A673 (cell line): ENCODE results near the gene COG4. TPM values are rescaled to one million over a fixed set of nuclear protein-coding genes. Genes with fewer than 3 reads are reported as not detected.

Experiments used
- Bru-seq: library from RNA; stranded (reverse); fragments of 400-500 nt; gene quantifications from one replicate; lab custom pipeline; 2021; lab: Mats Ljungman, UMichigan
- BruChase-seq, 2 experiments: library from RNA; stranded (reverse); fragments of 400-500 nt; gene quantifications; one replicate each; lab custom pipeline; 2021; lab: Mats Ljungman, UMichigan
- BruUV-seq: library from RNA; stranded (reverse); fragments of 400-500 nt; replicated peaks from 2 replicates; lab custom pipeline; 2021; lab: Mats Ljungman, UMichigan
- CTCF ChIA-PET: fragments of 300-600 bp; sonication (Branson Sonifier 250); formaldehyde crosslinking; loops from one replicate; lab custom pipeline; 2022; ENCODE audit warnings: antibody characterized with exemption; lab: Charles Lee
- POLR2A ChIA-PET: fragments of 300-600 bp; sonication (Branson Sonifier 250); formaldehyde crosslinking; loops from one replicate; lab custom pipeline; 2022; ENCODE audit warnings: antibody characterized with exemption; ENCODE audit not compliant: low non-redundant PET; lab: Charles Lee
- DNase-seq: peaks from one replicate; pipeline ENCODE4 v3.0.0-alpha.2; 2015; ENCODE audit warnings: low spot score
- H3K27ac ChIP-seq: fragments of 200-600 bp; sonication (generic); 2 replicates; pipeline ENCODE4 v1.5.1; 2016; ENCODE audit warnings: mixed run types, low read depth, mild to moderate bottlenecking, mixed read lengths, antibody characterized with exemption, low read length; ENCODE audit not compliant: poor library complexity, severe bottlenecking
- H3K27me3 ChIP-seq: fragments of 200-600 bp; sonication (generic); replicated peaks from 2 replicates; pipeline ENCODE4 v1.6.1; 2017; ENCODE audit warnings: mixed run types, low read depth, mild to moderate bottlenecking, mixed read lengths, antibody characterized with exemption, low read length; ENCODE audit not compliant: insufficient read depth, poor library complexity
- H3K36me3 ChIP-seq: fragments of 200-600 bp; sonication (generic); 2 replicates; pipeline ENCODE4 v1.6.1; 2016; ENCODE audit warnings: mixed run types, mild to moderate bottlenecking, mixed read lengths, antibody characterized with exemption, low read length; ENCODE audit not compliant: insufficient read depth, poor library complexity, severe bottlenecking
- H3K4me1 ChIP-seq: fragments of 200-600 bp; sonication (generic); 2 replicates; pipeline ENCODE4 v1.6.1; 2017; ENCODE audit warnings: mixed run types, mild to moderate bottlenecking, mixed read lengths, antibody characterized with exemption, low read length; ENCODE audit not compliant: insufficient read depth, poor library complexity, severe bottlenecking
- H3K4me3 ChIP-seq: fragments of 200-600 bp; sonication (generic); 2 replicates; pipeline ENCODE4 v1.5.1; 2016; ENCODE audit warnings: low read depth, mixed run types, mild to moderate bottlenecking, mixed read lengths, low read length; ENCODE audit not compliant: poor library complexity, severe bottlenecking
- H3K9me3 ChIP-seq: fragments of 200-600 bp; sonication (generic); 2 replicates; pipeline ENCODE4 v1.6.1; 2016; ENCODE audit warnings: mixed run types, low read depth, mild to moderate bottlenecking, mixed read lengths, antibody characterized with exemption, low read length; ENCODE audit not compliant: poor library complexity, severe bottlenecking
- CTCF ChIP-seq: fragments of 300-800, 200-600 bp; sonication (generic); conservative IDR thresholded peaks from 2 replicates; pipeline ENCODE4 v1.5.1; 2017; ENCODE audit warnings: low read depth, mild to moderate bottlenecking, antibody characterized with exemption, low read length, moderate library complexity, mixed read lengths
- EZH2 ChIP-seq: fragments of 200-600 bp; sonication (generic); IDR thresholded peaks from 2 replicates; pipeline ENCODE4 v1.6.1; 2017; ENCODE audit warnings: borderline replicate concordance, low read depth, mild to moderate bottlenecking, mixed read lengths, antibody characterized with exemption, low read length; ENCODE audit not compliant: poor library complexity, severe bottlenecking
- intact Hi-C: fragments of 100-400 bp; cut with micrococcal nuclease; formaldehyde crosslinking; loops from one replicate; pipeline ENCODE4 v1.10.0; 2022; ENCODE audit not compliant: unreplicated experiment
- long read RNA-seq: library from polyadenylated mRNA; stranded (forward); transcript quantifications from one replicate; pipeline ENCODE4 v2.0.0, GENCODE V29; 2022
- total RNA-seq: library from RNA; stranded (reverse); gene quantifications from 2 replicates; pipeline ENCODE4 v1.2.3, GENCODE V29; 2021

COG4 gene
- total RNA-seq (68.6 and 82.4 TPM in 2 replicates), Bru-seq, nascent RNA (percentile 59 among the genes with signal in this experiment), BruChase-seq, experiment 1, labeled RNA remaining after a 2-hour chase (percentile 56 among the genes with signal in this experiment), BruChase-seq, experiment 2, labeled RNA remaining after a 6-hour chase (percentile 64 among the genes with signal in this experiment)
- long read RNA-seq, transcript COG4-202 (18 exons, 2,756 nt), result minor isoform, 12 of 306 reads
- long read RNA-seq, transcript COG4-201 (19 exons, 2,833 nt), result major isoform, 236 of 306 reads
- long read RNA-seq, partial matches to known transcripts, result 11 of 306 reads
- long read RNA-seq, other reads (novel, unspliced or antisense), result 46 of 306 reads

- TSS peak; percentile 89 for BruUV-seq
- Histone ChIP-seq H3K9me3 (no peaks in the 10 kb centered on the region), H3K4me3 (peak within 1 kb of the TSS; percentile 67), H3K36me3 (peaks cover 29% of the 10 kb centered on the region), H3K27ac (peak within 1 kb of the TSS; percentile 93), H3K4me1 (peaks cover 27% of the 10 kb centered on the region), H3K27me3 (no peaks in the 10 kb centered on the region)
- TF ChIP-seq EZH2 (no peak), CTCF (no peak)
- ChIA-PET CTCF (interaction anchor here (0.6 kb wide), 1 partner anchor 192 kb away, joined by 3 read pairs; no protein-coding TSS in a partner anchor), POLR2A (interaction anchor here (0.7 kb wide), 3 partner anchors 89 to 363 kb away, joined by 3 to 8 read pairs (median 3); no protein-coding TSS in a partner anchor)
- peak; percentile 92 for DNase-seq
- intact Hi-C loops, result loop anchor here (2.0 to 10.0 kb wide), 3 partner anchors 132 to 236 kb away; partner anchors contain the start of gene AARS1
These were observed at the start of gene COG4 for GRCh38 chr16:70523076-70523742. Gene COG4 (minus strand): TSS chr16:70523554. CDS start chr16:70523543, 11 bp downstream.

- no peak for TF ChIP-seq EZH2
- TF ChIP-seq CTCF, result no peak
- H3K9me3 ChIP-seq, result no peaks in the 10 kb centered on the region
- DNase-seq, result no peak
- no peak overlapping the region for H3K4me3 ChIP-seq
- H3K36me3 ChIP-seq, result peaks cover 79% of the 10 kb centered on the region
- peaks cover 17% of the 10 kb centered on the region for H3K4me1 ChIP-seq
- CTCF ChIA-PET, result no interaction called here
- no peaks in the 10 kb centered on the region for H3K27me3 ChIP-seq
- peak overlapping the region; percentile 58 for H3K27ac ChIP-seq
- no TSS peak for BruUV-seq
- intact Hi-C loops, result loop anchor here (5.0 kb wide), 1 partner anchor 36 kb away; no protein-coding TSS in a partner anchor
- POLR2A ChIA-PET, result no interaction called here
These were observed 49.5 kb upstream of the COG4 start for GRCh38 chr16:70572926-70573270.

GRCh38 chr16:70572050-70572925 is 48.9 kb upstream of the COG4 start:
- intact Hi-C loops, result loop anchor here (5.0 kb wide), 1 partner anchor 35 kb away; no protein-coding TSS in a partner anchor
- POLR2A ChIA-PET, result no interaction called here
- Histone ChIP-seq H3K9me3 (no peaks in the 10 kb centered on the region), H3K4me3 (no peak overlapping the region), H3K27ac (peak overlapping the region; percentile 58), H3K36me3 (peaks cover 85% of the 10 kb centered on the region), H3K4me1 (peaks cover 17% of the 10 kb centered on the region), H3K27me3 (no peaks in the 10 kb centered on the region)
- DNase-seq, result no peak
- CTCF ChIA-PET, result no interaction called here
- no peak for TF ChIP-seq CTCF
- TF ChIP-seq EZH2, result no peak
- BruUV-seq, result no TSS peak
